ENCODE data around the gene LRMDA. TPM values are rescaled to one million over a fixed set of nuclear protein-coding genes. Genes with fewer than 3 reads are reported as not detected.

The LRMDA gene
- total and polyA plus RNA-seq, 2 donors (not counting 1 experiment from before 2014, with no cell fraction given) = 0.12 TPM; not detected in 1

DNA sequence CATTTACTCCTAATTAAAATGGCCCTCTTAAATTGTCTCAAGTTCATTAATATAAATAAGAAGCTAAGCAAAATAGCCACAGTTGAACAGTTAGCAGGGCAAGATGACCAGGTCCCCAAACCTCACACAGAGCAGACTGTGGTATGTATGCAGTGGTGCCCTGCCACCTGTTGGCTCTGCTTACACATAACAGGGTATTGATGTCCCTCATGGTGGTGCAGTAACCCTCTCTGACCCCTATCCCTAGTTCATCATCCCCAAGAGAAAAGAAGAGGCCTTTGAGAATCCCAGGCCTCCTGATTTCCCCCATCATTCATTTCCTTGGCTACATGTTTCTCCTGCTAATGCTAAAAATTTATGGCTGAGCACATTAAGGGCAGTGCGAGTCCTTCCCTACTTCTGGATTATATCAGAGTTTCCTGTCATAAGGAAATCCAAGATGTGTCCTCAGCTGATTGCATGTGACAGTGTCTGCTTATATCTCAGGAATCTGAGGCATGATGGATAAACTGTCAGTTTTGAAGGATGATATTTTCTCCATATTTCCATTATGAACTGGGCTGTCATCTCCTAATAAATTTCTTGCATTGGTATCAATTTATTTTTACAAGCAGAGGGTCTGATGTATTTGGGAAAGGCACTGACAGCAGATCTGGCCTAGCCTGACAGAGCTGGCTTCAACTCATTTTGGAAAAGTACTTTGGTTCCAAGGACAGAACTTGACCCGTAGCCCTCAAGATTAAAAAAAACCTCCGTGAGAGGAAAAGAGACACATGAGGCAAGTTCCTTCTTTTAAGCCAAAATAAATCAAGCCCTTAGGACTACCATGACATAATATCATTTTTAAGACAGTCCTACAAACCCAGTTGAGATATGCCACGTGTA, 880.6 kb downstream of the LRMDA start:
- H3K27ac ChIP-seq (ENCODE audit: low read length in 2 of 2) = no peak overlapping the region
- Mint-ChIP-seq H3K27me3 (peaks cover 6% of the 10 kb centered on the region), H3K27ac (no peak overlapping the region)

More for the DNA sequence above, 880.6 kb downstream of the LRMDA start:
- no peak for TF ChIP-seq EZH2 (IDR thresholded peaks at IDR 0.05; ENCODE audit: borderline replicate concordance, insufficient read depth, low read depth, low read length, poor library complexity, severe bottlenecking)
- no peak for TF ChIP-seq CTCF (IDR thresholded peaks at IDR 0.05)
- Mint-ChIP-seq H3K4me1 (no peaks in the 10 kb centered on the region), H3K4me3 (no peak overlapping the region), H3K9me3 (ENCODE audit: insufficient read depth) (no peaks in the 10 kb centered on the region)
- H3K79me2 ChIP-seq (ENCODE audit: control insufficient read depth, insufficient read depth, low read length) = no peaks in the 10 kb centered on the region
- WGBS (ENCODE audit: insufficient coverage) = 65% methylated on average over 3 of the region's 4 CpGs
- no peak overlapping the region for H3K4me3 ChIP-seq (ENCODE audit: control extremely low read depth in 1 of 5, extremely low read depth in 1 of 5, insufficient read depth in 1 of 5, low read depth in 2 of 5, low read length in 4 of 5)
- no peak for DNase-seq
- H3K4me2 ChIP-seq (replicated peaks; ENCODE audit: low read depth, low read length, poor library complexity, severe bottlenecking) = no peak overlapping the region
- ChIA-PET POLR2A (no interaction called here), CTCF (no interaction called here)
- no peaks in the 10 kb centered on the region for H3K4me1 ChIP-seq (ENCODE audit: control insufficient read depth in 2 of 2, insufficient read depth in 2 of 2, low read length in 2 of 2)
- no peaks in the 10 kb centered on the region for H3K27me3 ChIP-seq (replicated peaks in 1 of 4; ENCODE audit: control extremely low read depth in 1 of 4, control insufficient read depth in 3 of 4, insufficient read depth in 4 of 4, low read length in 3 of 4)
- intact Hi-C loops (cut with micrococcal nuclease) = no loop called here
- no peaks in the 10 kb centered on the region for H3K36me3 ChIP-seq (replicated peaks in 1 of 2; ENCODE audit: control extremely low read depth in 1 of 2, control insufficient read depth in 1 of 2, extremely low read depth in 1 of 2, insufficient read depth in 2 of 2, low read length in 1 of 2)
- H4K20me1 ChIP-seq (ENCODE audit: control insufficient read depth, insufficient read depth, low read length, poor library complexity, severe bottlenecking) = no peaks in the 10 kb centered on the region
- H2AFZ ChIP-seq (ENCODE audit: insufficient read depth, low read depth, low read length, poor library complexity, severe bottlenecking) = no peak overlapping the region
- H3K9ac ChIP-seq (ENCODE audit: low read length) = no peak overlapping the region
- ATAC-seq (ENCODE audit: low read depth) = no peak
- peaks cover 0 to 13% (median 0%) of the 10 kb centered on the region in 3 donors for H3K9me3 ChIP-seq (ENCODE audit: control extremely low read depth in 1 of 3, control insufficient read depth in 2 of 3, insufficient read depth in 1 of 3, low read length in 2 of 3)
